IPS-18a (cell line): ENCODE data around the gene PILRB.
"Not testable (repeated sequence)": the region's sequence is repeated elsewhere in the genome, so short reads cannot be mapped to it uniquely, and the experiment has no call there.

Experiments used
- H3K27ac ChIP-seq: one replicate; pipeline ENCODE4 v1.5.1; 2013; ENCODE audit warnings: low read length
- H3K27me3 ChIP-seq: one replicate; pipeline ENCODE4 v1.6.1; 2013; ENCODE audit warnings: mild to moderate bottlenecking, low read length; ENCODE audit not compliant: control insufficient read depth, insufficient read depth
- H3K36me3 ChIP-seq: one replicate; pipeline ENCODE4 v1.6.1; 2013; ENCODE audit warnings: low read depth, low read length; ENCODE audit not compliant: control insufficient read depth
- H3K4me1 ChIP-seq: one replicate; pipeline ENCODE4 v1.6.1; 2013; ENCODE audit warnings: low read depth, low read length; ENCODE audit not compliant: control insufficient read depth
- H3K4me3 ChIP-seq: one replicate; pipeline ENCODE4 v1.5.1; 2013; ENCODE audit warnings: low read length
- H3K9ac ChIP-seq: one replicate; pipeline ENCODE4 v1.6.1; 2013; ENCODE audit warnings: mild to moderate bottlenecking, low read length, moderate library complexity
- H3K9me3 ChIP-seq: one replicate; pipeline ENCODE4 v1.6.1; 2013; ENCODE audit warnings: low read depth, low read length; ENCODE audit not compliant: control insufficient read depth

The PILRB gene

DNA sequence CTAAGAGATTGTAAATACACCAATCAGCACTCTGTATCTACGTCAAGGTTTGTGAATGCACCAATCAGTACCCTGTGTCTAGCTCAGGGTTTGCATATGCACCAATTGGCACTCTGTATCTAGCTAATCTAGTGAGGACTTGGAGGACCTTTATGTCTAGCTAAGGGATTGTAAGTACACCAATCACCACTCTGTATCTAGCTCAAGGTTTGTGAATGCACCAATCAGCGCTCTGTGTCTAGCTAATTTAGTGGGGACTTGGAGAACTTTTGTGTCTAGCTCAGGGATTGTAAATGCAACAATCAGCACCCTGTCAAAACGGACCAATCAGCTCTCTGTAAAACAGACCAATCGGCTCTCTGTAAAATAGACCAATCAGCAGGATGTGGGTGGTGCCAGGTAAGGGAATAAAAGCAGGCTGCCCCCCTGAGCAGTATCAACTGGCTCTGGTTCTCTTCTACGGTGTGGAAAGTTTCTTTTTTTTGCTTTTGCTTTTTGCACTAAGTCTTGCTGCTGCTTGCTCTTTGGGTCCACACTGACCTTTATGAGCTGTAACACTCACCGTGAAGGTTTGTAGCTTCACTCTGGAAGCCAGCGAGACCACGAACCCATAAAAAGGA is 24.4 kb downstream of the PILRB start:
- not testable (repeated sequence) for H3K4me3 ChIP-seq, H3K4me1 ChIP-seq, H3K36me3 ChIP-seq, H3K9me3 ChIP-seq, H3K27ac ChIP-seq, H3K27me3 ChIP-seq, H3K9ac ChIP-seq

DNA sequence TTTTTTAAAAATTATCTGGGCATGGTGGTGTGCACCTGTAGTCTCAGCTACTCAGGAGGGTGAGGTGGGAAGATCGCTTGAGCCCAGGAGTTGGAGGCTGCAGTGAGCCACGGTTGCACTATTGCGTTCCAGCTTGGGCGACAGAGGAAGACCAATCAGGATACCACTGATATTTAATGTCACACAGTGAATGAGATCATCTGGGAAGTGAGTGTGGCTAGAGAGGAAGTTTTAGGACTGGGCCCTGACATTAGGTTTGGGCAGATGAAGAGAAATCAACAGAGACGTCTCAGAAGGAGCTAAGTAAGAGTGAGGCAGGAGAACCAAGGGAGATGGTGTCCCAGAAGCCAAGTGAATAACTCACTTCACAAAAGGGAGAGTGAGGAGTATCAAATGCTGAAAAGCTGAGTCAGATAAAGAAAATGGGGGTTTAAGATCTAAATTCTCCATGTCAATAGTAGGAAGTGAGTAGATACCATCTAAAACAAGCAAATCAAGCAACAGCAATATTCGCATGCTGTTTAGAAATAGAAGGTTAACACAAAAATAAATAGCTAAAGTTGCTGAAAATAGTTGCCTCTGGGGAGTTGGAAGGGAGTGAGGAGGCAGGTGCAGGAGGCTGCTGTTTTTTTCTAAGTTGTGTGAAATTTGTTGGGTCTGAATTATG is 26.8 kb downstream of the PILRB start:
- H3K9me3 ChIP-seq = no peaks in the 10 kb centered on the region
- H3K9ac ChIP-seq = no peak overlapping the region
- no peaks in the 10 kb centered on the region for H3K4me1 ChIP-seq

DNA sequence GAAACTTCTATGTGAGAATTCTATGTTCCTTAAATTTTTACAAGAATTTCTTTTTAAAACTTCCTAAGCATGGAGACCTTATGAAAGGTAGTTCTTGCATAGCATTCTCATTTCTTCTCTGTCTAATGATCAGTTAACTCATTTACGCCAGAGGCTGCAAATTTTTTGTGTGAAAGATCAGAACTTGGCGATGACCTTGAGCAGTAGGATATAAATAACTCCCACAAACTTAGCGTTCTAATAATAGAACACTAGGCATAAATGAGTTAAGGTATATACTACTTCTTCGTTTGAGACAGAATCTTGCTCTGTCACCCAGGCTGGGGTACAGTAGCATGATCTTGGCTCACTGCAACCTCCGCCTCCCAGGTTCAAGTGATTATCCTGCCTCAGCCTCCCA is 29.0 kb downstream of the PILRB start:
- H3K27ac ChIP-seq = no peak overlapping the region
- no peaks in the 10 kb centered on the region for H3K4me1 ChIP-seq
- H3K9me3 ChIP-seq = no peaks in the 10 kb centered on the region
- H3K27me3 ChIP-seq = no peaks in the 10 kb centered on the region
- H3K4me3 ChIP-seq = no peak overlapping the region
- no peaks in the 10 kb centered on the region for H3K36me3 ChIP-seq
- no peak overlapping the region for H3K9ac ChIP-seq

More for the DNA sequence above, 26.8 kb downstream of the PILRB start:
- Histone ChIP-seq H3K4me3 (no peak overlapping the region), H3K27me3 (no peaks in the 10 kb centered on the region), H3K27ac (no peak overlapping the region), H3K36me3 (no peaks in the 10 kb centered on the region)

DNA sequence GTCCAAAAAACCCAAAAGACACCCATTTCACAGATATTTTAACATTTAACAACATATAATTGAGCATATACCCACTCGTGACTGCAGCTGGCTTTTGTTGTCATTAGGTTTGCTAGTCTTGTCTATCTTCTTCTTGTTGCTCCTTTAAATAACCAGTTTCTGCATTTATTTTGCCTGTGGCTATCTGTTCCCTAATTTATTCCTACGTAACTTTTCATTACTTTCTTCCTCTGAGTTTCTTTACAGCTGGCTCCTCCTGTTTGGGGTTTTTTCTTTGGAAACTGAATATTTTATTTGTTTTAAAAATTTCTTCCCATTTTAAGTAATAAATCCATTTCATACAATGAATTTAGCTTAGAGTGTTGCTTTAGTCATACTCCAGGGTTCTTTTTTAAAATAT is 29.8 kb downstream of the PILRB start:
- H3K9ac ChIP-seq = no peak overlapping the region
- no peaks in the 10 kb centered on the region for H3K9me3 ChIP-seq
- no peaks in the 10 kb centered on the region for H3K27me3 ChIP-seq
- no peaks in the 10 kb centered on the region for H3K36me3 ChIP-seq
- H3K4me3 ChIP-seq = no peak overlapping the region
- no peak overlapping the region for H3K27ac ChIP-seq
- H3K4me1 ChIP-seq = no peaks in the 10 kb centered on the region

DNA sequence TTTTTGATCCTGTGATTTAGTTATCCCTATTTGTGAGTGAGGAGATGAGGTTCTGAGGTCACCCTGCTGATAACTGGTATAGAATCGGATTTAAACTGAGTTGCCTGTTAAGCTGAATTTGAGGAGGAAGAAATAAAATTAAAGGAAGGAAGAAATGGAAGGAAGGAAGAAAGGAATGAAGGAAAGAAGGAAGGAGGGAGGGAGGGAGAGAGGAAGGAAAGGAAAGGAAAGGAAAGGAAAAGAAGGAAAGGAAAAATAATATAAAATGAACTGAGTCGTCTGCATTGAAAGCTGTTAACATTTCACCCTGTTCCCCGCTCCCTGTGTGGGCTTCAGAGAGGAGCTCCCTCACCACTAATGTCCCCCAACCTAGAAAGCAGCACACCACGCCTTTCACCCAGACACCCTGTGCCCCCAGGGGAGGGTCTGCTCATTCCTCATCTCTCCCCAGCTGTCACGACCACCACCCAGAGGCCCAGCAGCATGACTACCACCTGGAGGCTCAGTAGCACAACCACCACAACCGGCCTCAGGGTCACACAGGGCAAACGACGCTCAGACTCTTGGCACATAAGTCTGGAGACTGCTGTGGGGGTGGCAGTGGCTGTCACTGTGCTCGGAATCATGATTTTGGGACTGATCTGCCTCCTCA is 31.6 kb downstream of the PILRB start:
- H3K27ac ChIP-seq = no peak overlapping the region
- no peaks in the 10 kb centered on the region for H3K4me1 ChIP-seq
- H3K36me3 ChIP-seq = no peaks in the 10 kb centered on the region
- H3K9ac ChIP-seq = no peak overlapping the region
- no peak overlapping the region for H3K4me3 ChIP-seq
- H3K27me3 ChIP-seq = no peaks in the 10 kb centered on the region
- H3K9me3 ChIP-seq = no peaks in the 10 kb centered on the region

DNA sequence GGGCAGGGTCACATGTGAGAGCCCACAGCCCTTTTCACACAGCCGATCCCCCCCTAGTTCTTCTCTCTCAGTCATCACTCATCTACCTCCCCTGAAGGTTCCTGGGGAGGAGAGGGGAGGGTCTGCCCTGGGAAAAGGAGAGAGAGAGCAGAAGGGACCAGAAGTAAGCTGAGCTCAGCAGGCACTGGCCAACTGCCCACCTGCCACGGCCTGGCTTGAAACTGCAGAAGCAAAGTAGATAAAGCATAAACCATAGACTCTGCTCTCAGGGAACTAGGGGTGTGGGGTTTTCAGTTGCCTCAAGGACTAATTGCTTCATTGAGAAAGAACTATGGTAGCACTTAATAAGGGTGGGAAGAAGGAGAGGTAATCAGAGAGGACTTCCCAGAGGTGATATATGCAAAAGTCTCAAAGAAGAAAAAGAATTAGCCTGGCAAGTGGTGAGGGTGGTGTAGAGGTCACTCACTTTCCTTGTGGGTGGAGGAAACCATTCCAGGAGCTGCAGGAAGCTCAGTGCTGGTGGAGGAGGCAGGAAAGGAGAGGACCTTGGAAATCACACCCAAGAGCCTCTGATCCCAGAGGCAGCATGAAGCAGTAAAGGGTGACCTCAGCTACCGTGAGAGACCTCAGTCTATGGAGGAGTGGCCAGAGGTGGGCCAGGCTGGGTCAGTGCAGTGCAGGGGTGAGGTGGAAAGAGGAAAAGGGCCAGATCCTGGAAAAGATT is 32.5 kb downstream of the PILRB start:
- Histone ChIP-seq H3K36me3 (no peaks in the 10 kb centered on the region), H3K27me3 (no peaks in the 10 kb centered on the region), H3K4me1 (no peaks in the 10 kb centered on the region), H3K27ac (no peak overlapping the region), H3K9me3 (no peaks in the 10 kb centered on the region), H3K9ac (no peak overlapping the region), H3K4me3 (no peak overlapping the region)

DNA sequence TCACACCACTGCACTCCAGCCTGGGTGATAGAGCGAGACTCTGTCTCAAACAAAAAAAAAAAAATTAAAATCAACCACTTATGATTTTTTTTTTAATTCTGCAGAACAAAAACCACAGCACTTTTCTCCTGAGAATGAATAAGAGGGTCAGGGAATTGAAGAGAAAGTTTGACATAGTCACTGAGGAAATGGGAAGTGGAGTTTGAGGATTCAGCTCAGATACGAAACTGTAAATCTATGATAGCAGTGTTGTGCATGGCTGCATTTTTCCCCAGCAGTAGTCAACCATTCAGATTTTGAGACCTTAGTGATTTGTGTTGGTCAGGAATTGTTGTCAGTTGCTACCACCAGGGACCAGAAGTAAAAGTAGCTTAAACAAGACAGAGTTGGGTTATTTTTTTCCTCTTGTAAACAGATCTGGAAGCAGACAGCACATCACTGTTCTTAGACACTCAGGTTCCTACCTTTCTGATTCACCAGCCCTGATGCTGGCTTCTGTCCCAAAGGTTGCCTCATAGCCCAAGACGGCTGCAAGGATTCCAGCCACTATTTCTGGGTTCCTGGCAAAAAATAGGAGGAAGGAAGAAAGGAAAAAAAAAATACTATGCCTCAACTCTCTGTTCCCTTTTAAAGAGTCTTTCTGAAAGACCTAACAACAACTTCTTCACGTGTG is 35.5 kb downstream of the PILRB start:
- Histone ChIP-seq H3K9ac (no peak overlapping the region), H3K4me3 (no peak overlapping the region), H3K4me1 (no peaks in the 10 kb centered on the region), H3K36me3 (no peaks in the 10 kb centered on the region), H3K9me3 (no peaks in the 10 kb centered on the region), H3K27me3 (no peaks in the 10 kb centered on the region), H3K27ac (no peak overlapping the region)

DNA sequence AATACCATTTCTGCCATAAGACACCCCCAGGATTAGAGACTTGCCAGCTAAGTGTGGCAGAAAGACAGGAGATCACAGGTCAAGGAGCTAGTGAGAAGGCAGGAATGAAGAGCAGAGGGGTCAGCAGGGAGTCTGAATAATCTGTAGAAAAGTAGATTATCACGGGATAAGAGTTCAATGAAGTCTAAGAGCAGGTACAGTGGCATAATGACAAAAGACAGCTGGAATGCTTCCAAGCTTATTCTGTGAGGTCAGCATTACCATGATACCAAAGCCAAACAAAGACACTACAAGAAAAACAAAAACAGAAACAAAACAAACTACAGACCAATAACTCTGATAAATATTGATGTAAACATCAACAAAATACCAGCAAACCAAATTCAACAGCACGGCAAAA is 36.2 kb downstream of the PILRB start:
- Histone ChIP-seq H3K27me3 (no peaks in the 10 kb centered on the region), H3K27ac (no peak overlapping the region), H3K9ac (no peak overlapping the region), H3K36me3 (no peaks in the 10 kb centered on the region), H3K4me3 (no peak overlapping the region), H3K9me3 (no peaks in the 10 kb centered on the region), H3K4me1 (no peaks in the 10 kb centered on the region)

DNA sequence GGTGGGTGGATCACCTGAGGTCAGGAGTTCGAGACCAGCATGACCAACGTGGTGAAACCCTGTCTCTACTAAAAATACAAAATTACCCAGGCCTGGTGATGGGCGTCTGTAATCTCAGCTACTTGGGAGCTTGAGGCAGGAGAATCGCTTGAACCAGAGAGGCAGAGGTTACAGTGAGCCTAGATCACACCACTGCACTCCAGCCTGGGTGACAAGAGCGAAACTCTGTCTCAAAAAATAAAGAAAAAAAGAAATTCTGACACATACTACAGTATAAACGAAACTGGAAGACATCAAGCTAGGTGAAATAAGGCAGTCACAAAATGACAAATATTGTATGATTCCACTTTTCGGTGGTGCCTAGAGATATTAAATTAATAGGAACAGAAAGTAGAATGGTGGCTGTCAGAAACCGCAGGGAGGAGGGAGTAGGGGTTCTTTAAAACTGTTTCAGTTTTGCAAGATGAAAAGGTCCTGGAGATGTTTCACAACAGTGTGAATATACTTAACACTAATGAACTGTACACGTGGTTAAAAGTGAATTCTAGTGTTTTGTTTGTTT is 38.6 kb downstream of the PILRB start:
- no peaks in the 10 kb centered on the region for H3K27me3 ChIP-seq
- no peak overlapping the region for H3K4me3 ChIP-seq
- H3K4me1 ChIP-seq = no peaks in the 10 kb centered on the region
- H3K9ac ChIP-seq = no peak overlapping the region
- no peaks in the 10 kb centered on the region for H3K9me3 ChIP-seq
- H3K27ac ChIP-seq = no peak overlapping the region
- H3K36me3 ChIP-seq = no peaks in the 10 kb centered on the region

DNA sequence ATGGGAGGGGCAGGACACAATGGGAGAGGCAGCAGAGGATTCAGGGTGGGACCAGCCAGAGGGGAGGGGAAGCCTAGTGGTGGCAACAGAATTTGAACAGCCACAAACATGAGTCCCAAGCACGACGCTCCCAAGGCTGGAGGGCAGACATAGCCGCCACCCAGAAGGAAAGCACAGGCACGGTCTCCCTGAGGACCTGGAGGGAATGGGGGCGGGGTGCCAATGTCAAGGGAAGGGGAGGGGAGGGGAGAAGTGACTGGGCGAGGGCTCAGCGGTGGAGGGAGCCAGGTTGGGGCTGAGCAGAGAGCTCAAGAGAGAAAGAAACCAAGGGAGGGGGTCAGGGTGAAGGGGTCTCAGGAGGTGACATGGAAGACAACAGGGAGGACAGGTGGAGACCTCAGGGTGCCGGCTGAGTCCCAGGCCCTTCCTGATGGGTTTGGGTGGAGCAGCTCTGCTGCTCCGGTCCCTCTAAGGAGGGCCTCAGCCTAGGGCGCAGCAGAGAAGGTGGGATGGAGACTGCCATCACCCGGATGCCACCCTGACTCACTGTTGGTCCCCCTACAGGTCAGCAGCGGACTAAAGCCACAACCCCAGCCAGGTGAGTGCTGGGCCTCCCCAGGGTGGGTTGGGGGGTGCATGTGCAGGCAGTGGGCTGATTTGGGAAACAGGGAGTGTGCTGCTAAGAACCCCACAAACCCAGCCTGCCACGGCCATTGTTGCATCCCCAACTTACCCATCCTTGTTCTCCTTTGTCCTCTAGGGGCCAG is 39.6 kb downstream of the PILRB start:
- Histone ChIP-seq H3K9me3 (no peaks in the 10 kb centered on the region), H3K27ac (no peak overlapping the region), H3K4me3 (no peak overlapping the region), H3K36me3 (no peaks in the 10 kb centered on the region), H3K27me3 (no peaks in the 10 kb centered on the region), H3K4me1 (no peaks in the 10 kb centered on the region), H3K9ac (no peak overlapping the region)
